Fibroblast of lung (primary cell): Measurements from ENCODE around the gene SNX5. TPM values are rescaled to one million over a fixed set of nuclear protein-coding genes. Genes with fewer than 3 reads are reported as not detected.

ENCODE experiments used
- DNase-seq, 2 donors: peaks; one replicate each; pipeline versions ENCODE4 v3.0.0 to v3.0.0-alpha.2; 2010; ENCODE audit warnings: low read depth in 2 of 2
- H2AFZ ChIP-seq: 2 replicates; pipeline ENCODE4 v1.5.1; 2012; ENCODE audit warnings: low read length, control low read depth, inconsistent platforms
- H3K27ac ChIP-seq: 2 replicates; pipeline ENCODE4 v1.5.1; 2011; ENCODE audit warnings: low read length, control low read depth; ENCODE audit not compliant: insufficient read depth
- H3K27me3 ChIP-seq: 2 replicates; pipeline ENCODE4 v1.5.1; 2011; ENCODE audit warnings: mild to moderate bottlenecking, low read length; ENCODE audit not compliant: control insufficient read depth, insufficient read depth
- H3K36me3 ChIP-seq: 2 replicates; pipeline ENCODE4 v1.5.1; 2011; ENCODE audit warnings: low read length; ENCODE audit not compliant: control insufficient read depth, insufficient read depth
- H3K4me1 ChIP-seq: 2 replicates; pipeline ENCODE4 v1.5.1; 2011; ENCODE audit warnings: low read length; ENCODE audit not compliant: control insufficient read depth, insufficient read depth; ENCODE audit errors: extremely low read depth
- H3K4me2 ChIP-seq: 2 replicates; pipeline ENCODE4 v1.5.1; 2011; ENCODE audit warnings: low read length, control low read depth; ENCODE audit not compliant: insufficient read depth; ENCODE audit errors: extremely low read depth
- H3K4me3 ChIP-seq, 4 experiments: fragments of 200-600 bp in 1 of 4; sonication (generic) in 1 of 4; replicated peaks in 1 of 4; 2 replicates each; pipeline ENCODE4 v1.5.1; 2011 to 2016; ENCODE audit warnings: low read length in 4 of 4, low read depth in 3 of 4, mild to moderate bottlenecking in 3 of 4, control low read depth in 2 of 4, inconsistent platforms in 1 of 4, mixed read lengths in 1 of 4; ENCODE audit not compliant: insufficient read depth in 1 of 4; ENCODE audit errors: control extremely low read depth in 1 of 4
- H3K79me2 ChIP-seq: 2 replicates; pipeline ENCODE4 v1.5.1; 2012; ENCODE audit warnings: mild to moderate bottlenecking, low read length, inconsistent platforms; ENCODE audit not compliant: control insufficient read depth, insufficient read depth
- H3K9ac ChIP-seq: 2 replicates; pipeline ENCODE4 v1.5.1; 2011; ENCODE audit warnings: mild to moderate bottlenecking, low read length, control low read depth; ENCODE audit not compliant: insufficient read depth
- H3K9me3 ChIP-seq: 2 replicates; pipeline ENCODE4 v1.5.1; 2012; ENCODE audit warnings: low read depth, low read length; ENCODE audit not compliant: control insufficient read depth, insufficient read depth
- H4K20me1 ChIP-seq: 2 replicates; pipeline ENCODE4 v1.5.1; 2011; ENCODE audit warnings: low read length; ENCODE audit not compliant: control insufficient read depth, insufficient read depth; ENCODE audit errors: extremely low read depth
- EZH2 ChIP-seq: IDR thresholded peaks from 2 replicates; pipeline ENCODE4 v1.5.1; 2012; ENCODE audit warnings: low read length, control low read depth, mild to moderate bottlenecking; ENCODE audit errors: missing control alignments
- polyA plus RNA-seq, 2 donors: library from polyadenylated mRNA; depleted of rRNA in 1 of 2; stranded (reverse) in 1 of 2; unstranded in 1 of 2; fragments of >200 nt; gene quantifications; 2 replicates each; pipeline ENCODE4 v1.2.1, GENCODE V29; 2011 to 2012; ENCODE audit warnings: missing spikeins in 1 of 2
- total RNA-seq: library from RNA; depleted of rRNA; stranded (reverse); fragments of >200 nt; gene quantifications from 2 replicates; pipeline ENCODE4 v1.2.1, GENCODE V29; 2014
- TF ChIP-seq, protein P1 (sequence below), 2 donors: IDR thresholded peaks in 1 of 2; conservative IDR thresholded peaks in 1 of 2; 1 replicate in 1 of 2; 2 replicates in 1 of 2; pipeline ENCODE4 v1.5.1; 2011 to 2012; ENCODE audit warnings: low read length in 2 of 2, control low read depth in 1 of 2, inconsistent platforms in 1 of 2, low read depth in 1 of 2, mild to moderate bottlenecking in 1 of 2

The SNX5 gene
- total and polyA plus RNA-seq, 2 donors (not counting 1 experiment from before 2014, with no cell fraction given), result 73.5 to 127 TPM

GRCh38 chr20:17966432-17967310 is 1.9 kb downstream of the SNX5 start:
- H4K20me1 ChIP-seq, result no peaks in the 10 kb centered on the region
- no peaks in the 10 kb centered on the region for H3K27me3 ChIP-seq
- peak overlapping the region; percentile 100 for H3K9ac ChIP-seq
- no peak for TF ChIP-seq EZH2
- TF ChIP-seq, protein P1, sequence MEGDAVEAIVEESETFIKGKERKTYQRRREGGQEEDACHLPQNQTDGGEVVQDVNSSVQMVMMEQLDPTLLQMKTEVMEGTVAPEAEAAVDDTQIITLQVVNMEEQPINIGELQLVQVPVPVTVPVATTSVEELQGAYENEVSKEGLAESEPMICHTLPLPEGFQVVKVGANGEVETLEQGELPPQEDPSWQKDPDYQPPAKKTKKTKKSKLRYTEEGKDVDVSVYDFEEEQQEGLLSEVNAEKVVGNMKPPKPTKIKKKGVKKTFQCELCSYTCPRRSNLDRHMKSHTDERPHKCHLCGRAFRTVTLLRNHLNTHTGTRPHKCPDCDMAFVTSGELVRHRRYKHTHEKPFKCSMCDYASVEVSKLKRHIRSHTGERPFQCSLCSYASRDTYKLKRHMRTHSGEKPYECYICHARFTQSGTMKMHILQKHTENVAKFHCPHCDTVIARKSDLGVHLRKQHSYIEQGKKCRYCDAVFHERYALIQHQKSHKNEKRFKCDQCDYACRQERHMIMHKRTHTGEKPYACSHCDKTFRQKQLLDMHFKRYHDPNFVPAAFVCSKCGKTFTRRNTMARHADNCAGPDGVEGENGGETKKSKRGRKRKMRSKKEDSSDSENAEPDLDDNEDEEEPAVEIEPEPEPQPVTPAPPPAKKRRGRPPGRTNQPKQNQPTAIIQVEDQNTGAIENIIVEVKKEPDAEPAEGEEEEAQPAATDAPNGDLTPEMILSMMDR (conservative IDR thresholded peaks at IDR 0.05 in 1 of 2, IDR thresholded peaks at IDR 0.05 in 1 of 2; ENCODE audit: low read depth in 1 of 2, low read length in 2 of 2), result peak in 1 of 2 donors; percentile 25
- no peaks in the 10 kb centered on the region for H3K9me3 ChIP-seq
- no peak overlapping the region for H2AFZ ChIP-seq
- peaks cover 85% of the 10 kb centered on the region for H3K79me2 ChIP-seq
- H3K4me2 ChIP-seq, result peak overlapping the region; percentile 97
- peak overlapping the region; percentile 67 to 98 (median 87) for H3K4me3 ChIP-seq
- H3K27ac ChIP-seq, result peak overlapping the region; percentile 99
- H3K4me1 ChIP-seq, result peaks cover 8% of the 10 kb centered on the region
- H3K36me3 ChIP-seq, result no peaks in the 10 kb centered on the region
- peak; percentile 48 to 63 for DNase-seq

- Histone ChIP-seq H3K4me3 (peak overlapping the region in 3 of 4 experiments; percentile 67 to 98 (median 95)), H3K27me3 (no peaks in the 10 kb centered on the region), H2AFZ (no peak overlapping the region), H3K9me3 (no peaks in the 10 kb centered on the region), H3K4me2 (peak overlapping the region; percentile 97), H3K27ac (peak overlapping the region; percentile 99), H4K20me1 (no peaks in the 10 kb centered on the region), H3K36me3 (no peaks in the 10 kb centered on the region), H3K4me1 (peaks cover 10% of the 10 kb centered on the region), H3K79me2 (peaks cover 86% of the 10 kb centered on the region), H3K9ac (no peak overlapping the region)
- TF ChIP-seq EZH2, result no peak
- TF ChIP-seq, protein P1 (conservative IDR thresholded peaks at IDR 0.05 in 1 of 2, IDR thresholded peaks at IDR 0.05 in 1 of 2; ENCODE audit: low read depth in 1 of 2, low read length in 2 of 2), result no peak
- peak in 1 of 2 donors; percentile 35 for DNase-seq
These were observed 3.4 kb downstream of the SNX5 start for GRCh38 chr20:17965042-17965697.

- no peak overlapping the region for H2AFZ ChIP-seq
- TF ChIP-seq, protein P1 (conservative IDR thresholded peaks at IDR 0.05 in 1 of 2, IDR thresholded peaks at IDR 0.05 in 1 of 2; ENCODE audit: low read depth in 1 of 2, low read length in 2 of 2), result no peak
- no peak for TF ChIP-seq EZH2
- peaks cover 14% of the 10 kb centered on the region for H3K4me1 ChIP-seq
- H3K36me3 ChIP-seq, result no peaks in the 10 kb centered on the region
- no peaks in the 10 kb centered on the region for H4K20me1 ChIP-seq
- no peak overlapping the region for H3K27ac ChIP-seq
- peak overlapping the region in 2 of 4 experiments; percentile 95 to 98 for H3K4me3 ChIP-seq
- H3K27me3 ChIP-seq, result no peaks in the 10 kb centered on the region
- peak overlapping the region; percentile 97 for H3K4me2 ChIP-seq
- H3K9ac ChIP-seq, result no peak overlapping the region
- no peaks in the 10 kb centered on the region for H3K9me3 ChIP-seq
- DNase-seq, result no peak
- H3K79me2 ChIP-seq, result peaks cover 89% of the 10 kb centered on the region
These were observed 4.0 kb downstream of the SNX5 start for GRCh38 chr20:17964632-17965031.
